Stimulated activated CD8-positive, alpha-beta memory T cell treated with anti-CD3 and anti-CD28 coated beads, Interleukin-4, amount 100 ng/mL, for 4 hours (primary cell): ENCODE data around the gene GLYATL1.

Source experiments
- DNase-seq, 2 donors: peaks; one replicate each; pipeline ENCODE4 v3.0.0-alpha.2; 2020; ENCODE audit warnings: low read depth in 2 of 2, low spot score in 1 of 2

Gene GLYATL1, protein sequence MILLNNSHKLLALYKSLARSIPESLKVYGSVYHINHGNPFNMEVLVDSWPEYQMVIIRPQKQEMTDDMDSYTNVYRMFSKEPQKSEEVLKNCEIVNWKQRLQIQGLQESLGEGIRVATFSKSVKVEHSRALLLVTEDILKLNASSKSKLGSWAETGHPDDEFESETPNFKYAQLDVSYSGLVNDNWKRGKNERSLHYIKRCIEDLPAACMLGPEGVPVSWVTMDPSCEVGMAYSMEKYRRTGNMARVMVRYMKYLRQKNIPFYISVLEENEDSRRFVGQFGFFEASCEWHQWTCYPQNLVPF

DNA sequence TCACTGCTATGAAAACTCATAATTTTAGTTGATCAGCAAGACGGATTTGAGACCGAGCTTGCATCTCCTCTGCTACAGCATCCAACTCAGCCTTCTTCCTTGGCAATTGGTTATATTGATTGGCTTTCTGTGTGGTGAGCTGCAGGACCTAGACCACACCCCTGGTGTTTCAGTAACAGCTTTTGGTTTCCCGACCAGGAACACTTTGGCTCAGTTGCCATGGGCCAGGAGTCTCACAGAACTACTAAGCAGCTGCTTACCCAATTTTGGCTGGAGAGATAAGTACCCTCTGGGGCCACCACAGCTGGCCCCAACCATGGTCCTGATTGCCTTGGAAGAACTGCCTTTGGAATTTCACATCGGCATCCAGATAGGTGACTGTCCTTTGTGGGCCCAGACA is at the start of gene GLYATL1:
Gene GLYATL1 (plus strand): TSS at position 212 of the 400 bp plus-strand sequence. CDS start 7,600 bp downstream, outside the sequence.
- DNase-seq = no peak

DNA sequence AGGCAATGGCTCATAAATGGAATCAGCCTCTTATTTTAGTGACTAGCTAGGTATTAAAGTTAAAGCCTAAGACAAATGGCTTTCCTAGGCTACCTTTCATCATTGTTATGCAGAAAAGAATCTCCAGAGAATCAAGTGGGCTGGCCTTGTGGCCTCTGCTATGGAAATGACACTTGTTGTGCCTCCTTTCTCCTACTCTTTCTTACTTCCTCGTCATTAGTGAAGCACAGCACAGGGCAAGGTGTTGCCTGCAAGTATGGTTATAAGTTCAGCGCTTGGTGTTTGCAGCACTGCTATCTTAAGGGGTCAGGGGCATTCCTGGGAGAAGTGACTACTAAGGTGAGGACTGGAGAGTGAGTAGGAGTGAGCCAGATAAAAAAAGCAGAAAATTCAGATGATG is 45.4 kb upstream of the GLYATL1 start:
- no peak for DNase-seq

DNA sequence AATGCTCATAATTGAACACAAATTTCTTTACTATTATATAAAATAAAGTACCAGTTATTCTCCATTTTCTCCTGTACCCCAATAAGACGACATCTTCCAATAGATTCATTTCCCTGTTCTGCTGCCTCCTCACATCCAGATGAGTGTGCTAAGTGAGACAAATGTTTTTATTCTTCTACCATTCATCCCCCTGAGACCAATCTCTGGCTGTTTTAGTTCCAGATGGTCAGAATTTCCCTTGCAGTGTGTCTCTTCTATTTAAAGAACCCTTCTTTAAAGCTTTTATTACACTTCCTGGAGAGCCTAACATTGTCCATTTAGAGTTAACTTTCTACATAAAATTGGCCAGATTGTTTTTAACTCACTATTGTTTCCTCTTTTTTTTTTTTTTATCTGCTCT is 41.2 kb upstream of the GLYATL1 start:
- DNase-seq = no peak

DNA sequence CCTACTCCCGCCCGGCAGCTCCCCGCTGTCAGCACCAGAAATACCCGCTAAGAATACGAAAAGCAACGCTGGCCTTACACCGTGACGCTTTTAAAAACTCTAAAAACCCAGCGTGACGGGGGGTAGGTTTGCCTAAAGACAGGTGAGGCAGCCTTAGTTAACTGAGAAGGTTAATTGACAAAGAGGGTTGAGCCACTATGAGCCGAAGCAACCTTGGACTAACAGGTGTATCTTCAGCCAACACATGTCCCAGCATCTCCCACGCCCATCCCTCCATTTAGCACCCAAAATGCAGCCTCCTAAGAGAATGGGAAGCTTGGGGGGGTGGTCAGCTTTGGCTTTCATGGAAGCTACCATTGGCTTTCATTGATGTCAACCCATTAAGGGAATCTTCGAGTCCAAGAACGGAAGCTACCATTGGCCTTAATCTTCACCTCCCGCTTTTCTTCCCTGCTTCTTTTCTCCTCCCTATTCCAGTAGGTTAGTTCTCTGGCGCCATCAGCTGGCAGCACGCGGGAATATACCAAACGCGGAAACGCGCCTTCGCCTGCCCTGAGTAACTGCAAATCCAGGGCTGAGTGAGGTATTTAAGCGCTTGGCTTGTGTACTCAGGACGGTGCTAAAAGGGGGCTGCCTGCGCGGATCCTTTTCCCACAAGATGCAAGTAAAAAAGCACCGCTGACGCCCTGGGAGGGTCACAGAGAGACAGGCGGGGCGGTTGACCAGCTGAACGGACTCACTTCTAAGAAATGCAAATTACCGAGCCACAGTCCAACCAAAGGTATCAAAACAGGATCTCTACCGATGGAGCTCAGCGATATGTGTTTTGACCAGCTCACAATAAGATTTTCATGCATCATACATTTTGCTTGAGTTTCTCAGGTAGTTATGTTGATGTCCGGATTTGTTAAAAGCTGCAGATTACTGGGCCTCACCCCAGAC is 38.5 kb upstream of the GLYATL1 start:
- no peak for DNase-seq

DNA sequence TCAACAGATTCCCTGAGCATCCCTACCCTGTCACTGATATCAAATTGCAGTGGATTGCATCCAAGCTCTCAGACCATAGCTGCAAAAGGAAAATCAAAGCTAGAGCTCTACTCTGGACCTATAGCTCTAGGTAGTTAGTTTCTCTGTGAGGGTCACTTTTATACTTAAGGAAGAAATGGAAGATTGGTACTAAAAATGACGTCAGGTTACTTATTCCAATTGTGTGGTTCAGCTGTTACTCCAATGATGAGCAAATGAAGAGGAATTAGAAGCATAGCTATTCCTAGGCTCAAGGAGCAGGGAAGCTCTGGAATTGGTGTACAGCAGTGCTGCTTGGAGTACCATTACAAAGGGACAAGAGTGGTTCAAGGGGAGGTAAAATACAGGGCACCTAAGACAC is 36.4 kb upstream of the GLYATL1 start:
- no peak for DNase-seq

DNA sequence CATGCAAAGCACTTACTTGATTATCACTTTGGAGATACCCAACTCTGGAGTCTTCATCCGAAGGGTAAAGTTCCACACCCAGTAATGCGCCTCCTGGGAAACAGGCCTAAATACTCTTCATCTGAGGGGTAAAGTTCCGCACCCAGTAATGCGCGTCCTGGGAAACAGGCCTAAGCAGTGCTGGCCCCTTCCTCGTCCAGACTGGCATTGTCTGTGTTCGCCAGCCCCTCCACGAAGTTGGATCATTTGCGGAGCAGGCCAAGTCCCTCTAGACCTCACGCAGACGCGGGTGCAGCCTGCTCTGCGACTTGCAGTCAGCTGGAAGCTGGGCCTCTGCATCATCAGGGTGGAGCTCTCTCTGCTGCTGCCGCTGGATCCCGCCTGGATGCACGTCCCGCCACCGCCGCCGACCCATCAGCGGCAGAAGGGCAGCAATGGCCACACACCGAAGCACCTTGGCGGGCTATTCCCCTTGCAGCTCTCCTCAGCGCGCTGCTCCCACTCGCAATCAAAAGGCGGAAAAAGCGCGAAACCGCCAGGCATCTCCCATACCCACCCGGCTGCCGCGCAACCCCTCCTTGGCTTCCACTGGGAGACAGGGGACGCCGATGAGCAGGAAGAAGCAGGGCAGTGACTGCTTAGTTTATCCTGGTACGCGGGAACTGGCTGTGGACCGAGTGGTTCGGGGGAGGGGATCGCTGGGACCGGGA is 34.1 kb upstream of the GLYATL1 start:
- DNase-seq = no peak

DNA sequence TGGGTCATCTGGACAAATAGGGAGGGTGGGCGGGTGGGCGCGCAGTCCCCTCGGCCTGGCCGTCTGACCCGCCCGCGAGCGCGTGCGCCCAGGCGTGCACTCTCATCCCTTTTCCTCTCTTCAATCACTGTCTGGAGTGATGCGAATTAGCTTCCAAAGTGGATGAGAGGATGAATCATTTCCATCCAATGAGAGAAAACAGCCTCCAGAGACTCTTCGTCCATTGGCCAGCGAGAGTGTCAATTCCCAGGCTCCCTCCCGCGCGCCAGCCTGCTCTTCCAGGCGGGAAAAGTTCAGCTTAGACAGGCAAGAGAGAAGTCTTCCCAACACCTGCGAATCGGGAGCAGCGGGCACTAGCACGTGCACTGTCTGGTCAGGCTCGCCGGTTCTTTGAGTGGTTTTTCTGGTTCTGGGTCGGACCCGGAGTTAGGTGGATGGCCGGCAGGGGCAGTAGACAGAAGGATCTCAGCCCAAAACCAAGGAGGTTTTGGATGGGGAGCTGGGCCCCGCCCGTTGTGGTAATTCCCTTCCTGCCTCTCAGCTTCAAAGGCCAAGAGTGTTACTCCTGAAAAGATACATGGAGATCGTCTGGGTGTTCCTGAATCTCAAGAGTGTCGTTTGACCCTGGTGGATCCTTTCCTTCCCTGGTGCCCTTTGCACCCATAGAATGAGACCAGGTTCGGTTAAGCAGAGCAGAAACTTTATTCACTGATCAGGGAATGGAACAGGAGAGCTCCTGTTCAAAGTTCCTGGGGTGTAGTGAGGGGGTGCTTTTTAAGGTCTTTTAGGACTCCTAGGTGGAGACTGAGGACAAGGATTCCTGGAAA is 33.4 kb upstream of the GLYATL1 start:
- DNase-seq = no peak

DNA sequence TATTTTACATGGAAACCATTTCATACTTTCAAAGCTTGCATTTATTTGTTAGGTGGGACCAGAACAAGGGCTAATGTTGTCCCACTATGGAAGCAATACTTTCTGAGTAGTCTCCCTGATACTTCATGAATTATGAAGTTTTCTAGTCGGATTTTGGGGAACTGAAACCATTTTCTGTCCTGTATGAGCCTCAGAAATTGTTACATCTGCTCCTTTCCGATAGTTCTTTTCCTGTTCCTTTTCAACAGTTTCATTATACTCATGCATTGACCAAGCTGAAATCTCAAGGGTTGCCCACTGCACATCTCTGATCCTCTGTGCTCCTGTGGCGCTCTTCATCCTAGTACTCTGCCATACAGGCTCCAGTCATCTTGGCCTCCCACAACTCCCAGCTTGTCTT is 31.5 kb upstream of the GLYATL1 start:
- no peak for DNase-seq

DNA sequence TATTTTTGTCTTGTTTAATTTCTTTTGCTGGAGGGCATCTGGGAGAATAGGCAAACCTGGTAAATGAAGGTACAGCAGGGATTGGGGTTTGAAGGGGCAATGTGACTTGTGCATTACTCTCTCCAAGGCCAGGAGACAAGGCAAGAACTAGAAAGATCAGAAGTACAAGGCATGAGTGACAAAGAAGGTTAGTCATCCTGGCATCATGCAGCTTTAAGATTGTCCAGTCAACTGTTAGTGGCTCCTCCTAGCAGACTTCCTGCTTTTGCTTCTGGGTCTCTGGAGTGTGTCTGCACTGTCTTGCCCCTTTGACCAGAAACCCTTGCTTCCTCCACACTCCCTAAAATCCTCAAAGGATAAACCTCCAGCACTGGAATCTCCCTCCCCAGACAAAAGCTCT is 27.2 kb upstream of the GLYATL1 start:
- no peak for DNase-seq

DNA sequence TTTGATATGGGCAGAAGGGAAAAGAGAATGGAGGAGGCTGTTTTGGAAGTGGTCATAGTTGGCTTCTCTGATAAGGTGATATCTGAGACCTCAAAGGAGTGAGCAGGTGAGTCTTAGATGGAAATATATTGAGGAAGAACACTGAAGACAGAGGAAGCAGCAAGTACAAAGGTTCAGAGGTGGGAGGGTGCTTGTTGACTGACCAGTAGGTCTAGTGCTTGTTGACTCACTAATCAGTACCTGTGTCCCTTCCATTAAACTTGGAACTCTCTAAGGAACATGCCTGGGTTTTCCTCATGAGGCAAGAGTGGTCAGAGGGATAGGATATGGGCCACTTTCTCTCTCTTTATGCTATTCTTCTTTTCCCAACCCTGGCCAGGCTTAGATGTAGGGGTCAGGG is 25.6 kb upstream of the GLYATL1 start:
- no peak for DNase-seq

DNA sequence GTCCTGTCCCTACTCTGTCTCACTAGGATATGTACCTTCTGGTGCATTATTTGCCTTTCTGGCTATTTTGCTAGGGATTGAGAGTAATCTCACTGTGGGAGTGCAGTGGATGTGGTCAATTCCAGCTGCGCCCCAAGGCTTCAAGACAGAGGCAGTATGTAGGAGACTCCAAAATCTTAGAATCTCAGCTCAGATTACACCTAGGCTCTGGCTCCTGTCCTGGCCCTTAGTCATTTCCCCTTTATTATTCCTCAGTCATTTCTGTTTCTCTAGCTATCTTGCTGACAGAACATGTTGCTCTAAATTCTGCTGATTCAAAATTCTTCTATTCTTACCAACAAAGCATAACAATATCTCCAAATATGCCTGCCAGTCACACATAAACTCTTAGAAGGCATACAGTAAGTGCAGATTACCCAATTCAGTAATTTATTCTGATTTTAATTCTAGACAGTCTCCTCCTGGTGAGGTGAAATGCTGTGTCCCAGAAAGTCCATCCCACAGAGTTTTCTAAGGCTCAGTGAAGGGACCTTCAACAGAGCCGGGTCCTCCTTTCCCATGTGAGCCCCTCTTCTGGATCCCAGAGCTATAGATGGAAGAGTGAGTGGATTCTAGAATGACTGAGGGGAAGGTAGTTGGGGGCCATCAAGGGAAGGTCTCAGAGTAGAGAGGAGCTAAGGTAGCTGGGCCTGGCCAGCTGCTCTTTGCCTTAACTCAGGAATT is 24.3 kb upstream of the GLYATL1 start:
- DNase-seq = no peak

DNA sequence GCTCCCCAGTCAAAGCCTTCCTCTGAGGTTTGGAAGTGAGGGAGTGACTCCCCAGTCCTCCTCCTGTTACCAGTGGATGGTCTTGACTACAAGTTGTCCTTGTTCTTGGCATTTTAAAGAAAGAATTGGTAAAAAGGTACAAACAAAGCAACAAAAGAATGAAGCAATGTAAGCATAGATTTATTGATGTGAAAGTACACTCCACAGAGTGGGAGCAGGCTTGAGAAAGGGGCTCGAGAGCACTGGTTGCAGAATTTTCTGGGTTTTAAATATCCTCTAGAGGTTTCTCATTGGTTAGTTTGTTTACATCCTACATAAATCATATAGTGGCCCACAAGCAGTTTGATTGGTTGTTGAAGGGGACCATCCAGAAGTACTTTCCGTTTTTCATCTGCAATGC is 22.7 kb upstream of the GLYATL1 start:
- no peak for DNase-seq

DNA sequence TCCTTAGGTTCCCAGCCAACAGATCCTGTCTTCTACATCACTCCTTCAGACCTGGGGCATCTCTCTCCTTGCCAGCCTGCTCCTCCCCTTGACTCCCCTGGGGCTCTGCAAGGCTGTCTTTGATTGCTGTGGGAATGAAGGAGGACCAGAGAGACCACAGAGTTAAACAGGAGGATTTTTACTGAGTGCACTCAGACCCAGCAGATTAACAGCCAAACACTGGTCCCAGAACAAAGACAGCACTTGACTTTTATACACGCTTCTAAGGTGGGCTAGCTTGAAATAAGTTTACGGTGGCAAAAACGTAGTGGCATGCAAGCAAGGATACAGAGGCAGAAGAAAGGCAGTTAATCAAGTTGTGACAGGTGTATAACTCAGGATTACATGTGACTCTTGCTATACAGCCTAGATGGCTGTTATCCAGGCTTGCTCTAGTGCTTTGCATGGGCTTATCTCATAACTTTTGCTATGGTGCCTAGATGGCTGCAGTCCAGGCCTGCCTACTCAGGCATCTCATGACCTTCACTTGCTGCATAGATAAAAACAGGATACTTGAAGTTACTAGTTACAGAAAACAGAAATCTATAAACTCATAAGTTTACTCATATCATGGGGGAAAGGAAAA is 22.0 kb upstream of the GLYATL1 start:
- no peak for DNase-seq

DNA sequence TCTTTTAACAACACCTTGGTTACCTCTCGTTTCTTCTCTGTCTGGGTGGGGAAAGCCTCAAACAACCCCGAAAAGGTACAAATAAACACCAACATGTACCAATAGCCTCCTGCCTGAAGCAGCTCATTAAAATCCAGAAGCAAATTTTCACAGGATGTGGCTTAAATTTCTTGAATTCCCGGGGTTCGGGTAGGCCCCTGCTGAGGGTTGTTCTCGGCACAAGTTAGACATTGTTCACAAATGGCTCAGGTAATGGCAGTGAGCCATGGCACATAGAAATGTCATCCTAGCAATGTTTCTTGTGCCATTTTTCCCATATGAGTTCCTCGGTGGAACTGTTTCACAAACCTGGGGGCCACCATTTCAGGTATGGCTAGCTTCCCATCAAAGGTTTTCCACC is 19.7 kb upstream of the GLYATL1 start:
- DNase-seq = no peak

DNA sequence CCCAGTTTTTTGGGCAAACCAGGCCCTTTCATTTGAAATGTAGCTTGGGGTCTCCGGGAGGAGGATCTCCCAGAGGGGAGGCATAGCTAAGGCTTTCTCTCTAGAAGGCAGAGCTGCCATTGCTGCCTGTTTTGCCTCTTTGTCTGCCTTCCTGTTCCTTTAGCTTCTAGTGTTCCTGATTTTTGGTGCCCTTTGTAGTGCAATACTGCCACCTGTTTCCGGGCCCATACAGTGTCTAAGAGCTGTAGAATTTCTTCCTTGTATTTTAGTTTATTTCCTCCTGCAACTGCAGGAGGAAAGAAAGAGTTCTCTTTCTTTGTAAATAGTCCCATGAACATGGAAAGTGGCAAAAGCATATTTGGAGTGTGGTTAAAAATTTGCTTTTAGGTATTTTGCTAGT is 19.3 kb upstream of the GLYATL1 start:
- DNase-seq = no peak

DNA sequence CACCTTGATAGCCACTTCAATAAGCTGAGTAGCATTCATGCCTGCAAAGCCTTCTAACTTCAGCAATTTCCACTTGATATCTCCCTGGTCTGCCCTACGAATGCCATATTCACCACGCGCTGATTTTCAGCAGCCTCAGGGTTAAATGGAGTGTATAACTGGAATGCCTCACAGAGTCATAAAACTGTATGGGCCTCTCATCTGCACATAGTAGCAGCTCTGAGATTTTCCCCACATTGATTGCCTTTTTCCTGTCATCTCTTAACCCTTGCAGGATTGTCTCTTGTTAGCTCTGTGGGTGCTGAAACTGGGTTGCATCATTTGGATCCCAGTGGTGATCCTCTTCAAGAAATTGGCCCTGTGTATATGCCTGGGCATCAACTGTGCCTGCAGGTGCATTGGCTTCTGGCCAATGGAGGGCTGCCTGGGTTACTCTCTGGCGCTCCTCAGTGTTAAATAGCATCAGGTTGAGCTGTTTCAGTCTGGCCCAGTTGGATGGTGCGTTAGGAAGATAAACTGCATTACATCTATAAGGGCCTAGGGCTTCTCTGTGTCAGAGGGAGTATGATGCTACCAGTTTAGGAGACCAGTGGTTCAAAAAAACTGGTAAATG is 17.4 kb upstream of the GLYATL1 start:
- no peak for DNase-seq

DNA sequence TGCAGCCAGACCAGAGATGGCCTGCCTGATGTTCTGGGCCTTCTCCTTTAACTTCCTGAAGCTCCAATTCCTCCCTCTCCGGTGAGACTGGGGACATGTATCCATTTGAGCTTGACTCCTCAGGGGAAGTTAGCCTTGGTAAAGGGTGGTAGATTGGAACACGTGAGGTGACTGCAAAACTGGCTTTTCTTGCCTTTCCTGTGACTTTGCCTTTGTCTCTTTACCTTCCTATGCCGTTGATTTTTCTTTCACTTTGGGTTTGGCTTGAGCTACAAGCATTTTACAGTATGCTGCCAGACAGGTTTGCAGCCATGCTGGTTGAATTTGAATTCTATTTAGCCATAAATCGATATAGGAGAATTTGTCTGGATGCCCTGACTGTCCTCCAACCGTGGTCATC is 16.8 kb upstream of the GLYATL1 start:
- DNase-seq = no peak

DNA sequence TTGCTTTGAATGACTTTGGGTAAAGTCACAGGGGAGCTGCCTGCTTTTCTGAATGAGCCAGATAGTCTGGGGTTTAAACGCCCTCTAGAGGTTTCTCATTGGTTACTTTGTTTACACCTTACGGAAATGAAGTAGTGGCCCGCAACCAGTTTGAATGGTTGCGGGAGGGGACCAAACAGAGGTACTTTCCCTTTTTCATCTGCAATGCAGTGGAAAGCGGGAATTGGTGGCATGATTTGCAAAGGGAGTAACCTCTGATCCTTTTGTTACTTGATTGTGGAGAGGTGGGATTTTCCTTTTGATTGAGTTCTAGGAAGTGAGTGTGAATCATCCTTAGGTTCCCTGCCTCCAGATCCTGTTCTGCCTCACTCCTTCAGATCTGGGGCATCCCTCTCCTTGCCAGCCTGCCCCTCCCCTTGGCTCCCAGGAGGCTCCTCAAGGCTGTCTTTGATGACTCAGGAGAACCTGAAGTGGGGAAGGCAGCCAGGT is 15.9 kb upstream of the GLYATL1 start:
- no peak for DNase-seq

DNA sequence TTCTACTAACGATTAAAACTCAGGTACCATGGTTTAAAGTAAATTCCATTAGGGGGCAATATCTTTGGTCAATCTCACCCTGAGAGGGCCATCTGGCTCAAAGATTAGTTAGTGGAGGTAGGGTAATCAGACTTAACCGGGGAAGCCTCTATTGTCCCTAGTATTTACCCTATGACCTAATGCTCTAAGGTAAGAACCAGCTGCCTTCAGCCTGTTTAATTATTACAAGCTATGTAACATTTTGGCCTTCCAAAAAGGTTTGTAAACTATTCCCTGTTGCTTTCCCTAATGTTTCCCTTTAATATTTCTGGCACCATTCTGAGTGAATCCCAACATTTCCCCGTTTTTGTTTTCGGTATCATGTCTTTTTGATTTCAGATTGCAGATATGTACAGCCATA is 15.1 kb upstream of the GLYATL1 start:
- DNase-seq = no peak
